WTC11 (cell line): ENCODE results near the gene NFKBIE. TPM values are rescaled to one million over a fixed set of nuclear protein-coding genes. Genes with fewer than 3 reads are reported as not detected.
A peak's percentile ranks its signal among the peaks of the same experiment; 100 is the strongest.

Experiments used
- ATAC-seq: fragments of 200-7000 bp; cut with Tn5 transposase; 2 replicates; pipeline ENCODE4 v1.10.0; 2021; ENCODE audit warnings: mild to moderate bottlenecking, moderate library complexity
- CTCF ChIA-PET: fragments of 300-600 bp; sonication (Branson Sonifier 250); formaldehyde crosslinking; loops from one replicate; lab custom pipeline; 2021; ENCODE audit warnings: antibody characterized with exemption; lab: Charles Lee
- POLR2A ChIA-PET: fragments of 350-600 bp; sonication (Branson Sonifier 250); formaldehyde crosslinking; loops from one replicate; lab custom pipeline; 2021; ENCODE audit warnings: antibody characterized with exemption; lab: Charles Lee
- DNase-seq: peaks from one replicate; pipeline ENCODE4 v3.0.0; 2021; ENCODE audit warnings: low spot score
- H3K27ac Mint-ChIP-seq: 2 replicates; pipeline ENCODE4 v1.8.0; 2021; ENCODE audit warnings: mixed read lengths
- H3K27me3 Mint-ChIP-seq: 2 replicates; pipeline ENCODE4 v1.8.0; 2021; ENCODE audit warnings: low read depth, mild to moderate bottlenecking, moderate library complexity, mixed read lengths
- H3K36me3 Mint-ChIP-seq: 2 replicates; pipeline ENCODE4 v1.8.0; 2021; ENCODE audit warnings: mixed read lengths
- H3K4me1 Mint-ChIP-seq: 2 replicates; pipeline ENCODE4 v1.8.0; 2022; ENCODE audit warnings: mixed read lengths
- H3K4me3 Mint-ChIP-seq: 2 replicates; pipeline ENCODE4 v1.8.0; 2021; ENCODE audit warnings: mild to moderate bottlenecking, moderate library complexity, mixed read lengths
- H3K9me3 Mint-ChIP-seq: 2 replicates; pipeline ENCODE4 v1.8.0; 2021; ENCODE audit warnings: mixed read lengths
- CTCF ChIP-seq: fragments of 200-600 bp; IDR thresholded peaks from 2 replicates; pipeline ENCODE4 v1.8.0; 2022; ENCODE audit warnings: antibody characterized with exemption
- ETV6 ChIP-seq: sonication (generic); formaldehyde crosslinking; IDR thresholded peaks from 2 replicates; pipeline ENCODE4 v1.8.1; 2022; ENCODE audit warnings: mild to moderate bottlenecking, missing genetic modification reagents
- FOXK1 ChIP-seq: sonication (generic); formaldehyde crosslinking; IDR thresholded peaks from 2 replicates; pipeline ENCODE4 v1.8.0; 2022; ENCODE audit warnings: mild to moderate bottlenecking, moderate library complexity, missing genetic modification reagents
- FOXP1 ChIP-seq: sonication (generic); formaldehyde crosslinking; IDR thresholded peaks from 2 replicates; pipeline ENCODE4 v1.8.0; 2022; ENCODE audit warnings: missing genetic modification reagents, mild to moderate bottlenecking, moderate library complexity, borderline replicate concordance
- IRF1 ChIP-seq: sonication (generic); formaldehyde crosslinking; IDR thresholded peaks from 2 replicates; pipeline ENCODE4 v1.8.0; 2023; ENCODE audit warnings: missing genetic modification reagents
- JUN ChIP-seq: sonication (generic); formaldehyde crosslinking; IDR thresholded peaks from 2 replicates; pipeline ENCODE4 v1.8.0; 2023; ENCODE audit warnings: mild to moderate bottlenecking, missing genetic modification reagents
- MAX ChIP-seq: sonication (generic); formaldehyde crosslinking; IDR thresholded peaks from 2 replicates; pipeline ENCODE4 v1.8.0; 2022; ENCODE audit warnings: mild to moderate bottlenecking, missing genetic modification reagents
- MYBL2 ChIP-seq: sonication (generic); formaldehyde crosslinking; IDR thresholded peaks from 2 replicates; pipeline ENCODE4 v1.8.1; 2023; ENCODE audit warnings: mild to moderate bottlenecking, moderate library complexity, missing genetic modification reagents
- SP1 ChIP-seq: sonication (generic); formaldehyde crosslinking; conservative IDR thresholded peaks from 2 replicates; pipeline ENCODE4 v1.8.1; 2022; ENCODE audit warnings: missing genetic modification reagents
- STAT6 ChIP-seq: sonication (generic); formaldehyde crosslinking; conservative IDR thresholded peaks from 2 replicates; pipeline ENCODE4 v1.8.1; 2023; ENCODE audit warnings: mild to moderate bottlenecking, low read depth, missing genetic modification reagents, moderate library complexity
- ZNF423 ChIP-seq: fragments of 250-450 bp; sonication (Bioruptor Pico); IDR thresholded peaks from 2 replicates; pipeline ENCODE4 v2.1.2; 2022; ENCODE audit warnings: mild to moderate bottlenecking, moderate library complexity
- ZNF532 ChIP-seq: fragments of 250-450 bp; sonication (Bioruptor Pico); IDR thresholded peaks from 2 replicates; pipeline ENCODE4 v1.9.0; 2021; ENCODE audit warnings: mild to moderate bottlenecking, borderline replicate concordance
- total RNA-seq: library from RNA; stranded (reverse); gene quantifications from 3 replicates; pipeline ENCODE4 v1.2.3, GENCODE V29; 2021

NFKBIE gene
- total RNA-seq, 1 experiment from 2014 or later: 10.3 TPM

- TF ChIP-seq ZNF532 (no peak), MYBL2 (CRISPR knock-in tag) (no peak)
Measured at GRCh38 chr6:44222486-44223318, 42.6 kb downstream of the NFKBIE start (continued).

GRCh38 chr6:44221961-44222335 is 43.4 kb downstream of the NFKBIE start:
- Mint-ChIP-seq H3K9me3 (no peaks in the 10 kb centered on the region), H3K4me1 (peaks cover 69% of the 10 kb centered on the region), H3K4me3 (no peak overlapping the region; the same call in 1 of the 2 replicates), H3K36me3 (no peaks in the 10 kb centered on the region), H3K27me3 (no peaks in the 10 kb centered on the region), H3K27ac (peak overlapping the region; percentile 53; the same call in 1 of the 2 replicates)
- CTCF ChIA-PET: interaction anchor here (0.6 to 10.7 kb wide), 24 partner anchors 13 to 159 kb away, joined by 3 to 174 read pairs (median 5); partner anchors contain the start of genes HSP90AB1, SLC35B2 and TMEM151B
- 0 out of 2 replicates have a peak, but pooled peaks have one; percentile 6 for TF ChIP-seq CTCF
- no peak for TF ChIP-seq IRF1 (CRISPR knock-in tag)
- TF ChIP-seq SP1 (CRISPR knock-in tag): no peak
- no peak for TF ChIP-seq ZNF532
- TF ChIP-seq FOXP1 (CRISPR knock-in tag): no peak
- no peak for ATAC-seq
- DNase-seq: no peak
- POLR2A ChIA-PET: interaction anchor here (0.9 to 5.7 kb wide), 3 partner anchors 22 to 66 kb away, joined by 3 to 63 read pairs (median 3); partner anchors contain the start of gene HSP90AB1

GRCh38 chr6:44221291-44221960 is 43.9 kb downstream of the NFKBIE start:
- Mint-ChIP-seq H3K36me3 (no peaks in the 10 kb centered on the region), H3K27me3 (no peaks in the 10 kb centered on the region), H3K4me1 (peaks cover 69% of the 10 kb centered on the region), H3K9me3 (no peaks in the 10 kb centered on the region), H3K4me3 (no peak overlapping the region; the same call in none of the 2 replicates), H3K27ac (peak overlapping the region; percentile 95)
- ATAC-seq: peak; percentile 5
- ChIA-PET POLR2A (interaction anchor here (0.9 to 5.7 kb wide), 3 partner anchors 21 to 65 kb away, joined by 3 to 63 read pairs (median 3); partner anchors contain the start of gene HSP90AB1), CTCF (interaction anchor here (0.6 to 10.7 kb wide), 19 partner anchors 13 to 159 kb away, joined by 3 to 174 read pairs (median 4); partner anchors contain the start of gene TMEM151B)
- peak; percentile 70 for DNase-seq
- TF ChIP-seq ETV6 (no peak), JUN (no peak), MAX (CRISPR knock-in tag) (no peak), ZNF423 (peak; percentile 75), CTCF (peak; percentile 45; the same call in 1 of the 2 replicates), FOXK1 (CRISPR knock-in tag) (0 out of 2 replicates have a peak, but pooled peaks have one; percentile 14), STAT6 (CRISPR knock-in tag) (no peak)
